Measurements from ENCODE around the gene GDF3.
"Not testable (repeated sequence)": the region's sequence is repeated elsewhere in the genome, so short reads cannot be mapped to it uniquely, and the experiment has no call there.

GDF3 gene

DNA sequence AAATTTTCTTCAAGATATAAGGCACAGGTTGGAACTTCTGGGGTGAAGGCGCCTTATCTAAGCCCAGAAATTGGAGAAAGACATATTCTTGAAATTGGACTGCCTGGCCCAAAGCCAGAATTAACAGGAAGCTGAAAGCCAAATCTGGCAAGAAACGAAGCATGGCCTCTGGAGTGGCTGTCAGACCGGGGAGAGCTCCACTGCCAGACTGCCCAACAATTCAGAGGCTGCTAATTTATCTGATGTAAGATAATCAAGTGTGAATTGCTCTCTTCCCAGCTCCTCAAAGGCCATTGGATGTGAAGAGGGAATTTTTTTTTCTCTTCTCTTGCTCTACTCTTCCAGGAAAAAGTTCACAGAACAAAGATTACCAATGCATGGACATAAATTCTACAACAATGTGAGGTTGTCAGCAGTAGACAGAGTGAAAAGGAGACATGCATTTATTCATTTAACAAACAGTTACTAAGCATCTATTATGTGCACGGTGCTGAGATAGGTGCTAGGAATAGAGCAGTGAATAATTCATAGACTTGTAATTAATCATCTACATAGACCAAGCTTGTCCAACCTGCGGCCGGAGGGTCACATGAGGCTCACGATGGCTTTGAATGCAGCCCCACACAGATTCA is at the start of gene GDF3:
TSS of gene GDF3 (minus strand) at position 210 of the 632 bp plus-strand sequence. CDS start at position 163, 47 bp downstream.
- peak in 1 of 2 donors; percentile 27 for DNase-seq
- H3K4me3 ChIP-seq = no peak within 1 kb of the TSS
- intact Hi-C loops (cut with DNase I; ENCODE audit: low total_unique reads) = no loop called here

DNA sequence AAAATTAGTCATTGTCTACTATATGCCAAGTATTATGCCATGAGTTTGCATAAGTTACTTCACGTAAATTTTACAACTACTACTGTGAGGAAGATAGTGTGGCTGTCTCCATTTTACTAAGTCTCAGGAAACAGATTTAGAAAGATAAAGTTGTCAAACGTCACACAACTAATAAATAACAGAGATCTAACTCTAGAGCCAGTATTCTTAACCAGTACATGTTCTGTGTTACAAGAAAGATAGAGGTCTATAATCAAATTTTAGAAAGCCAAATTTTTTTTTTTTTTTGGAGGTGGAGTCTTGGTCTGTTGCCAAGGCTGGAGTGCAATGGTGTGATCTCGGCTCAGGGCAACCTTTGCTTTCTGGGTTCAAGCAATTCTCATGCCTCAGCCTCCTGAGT is 37.4 kb upstream of the GDF3 start:
- no peaks in the 10 kb centered on the region for H3K27me3 ChIP-seq
- TF ChIP-seq, protein P1, sequence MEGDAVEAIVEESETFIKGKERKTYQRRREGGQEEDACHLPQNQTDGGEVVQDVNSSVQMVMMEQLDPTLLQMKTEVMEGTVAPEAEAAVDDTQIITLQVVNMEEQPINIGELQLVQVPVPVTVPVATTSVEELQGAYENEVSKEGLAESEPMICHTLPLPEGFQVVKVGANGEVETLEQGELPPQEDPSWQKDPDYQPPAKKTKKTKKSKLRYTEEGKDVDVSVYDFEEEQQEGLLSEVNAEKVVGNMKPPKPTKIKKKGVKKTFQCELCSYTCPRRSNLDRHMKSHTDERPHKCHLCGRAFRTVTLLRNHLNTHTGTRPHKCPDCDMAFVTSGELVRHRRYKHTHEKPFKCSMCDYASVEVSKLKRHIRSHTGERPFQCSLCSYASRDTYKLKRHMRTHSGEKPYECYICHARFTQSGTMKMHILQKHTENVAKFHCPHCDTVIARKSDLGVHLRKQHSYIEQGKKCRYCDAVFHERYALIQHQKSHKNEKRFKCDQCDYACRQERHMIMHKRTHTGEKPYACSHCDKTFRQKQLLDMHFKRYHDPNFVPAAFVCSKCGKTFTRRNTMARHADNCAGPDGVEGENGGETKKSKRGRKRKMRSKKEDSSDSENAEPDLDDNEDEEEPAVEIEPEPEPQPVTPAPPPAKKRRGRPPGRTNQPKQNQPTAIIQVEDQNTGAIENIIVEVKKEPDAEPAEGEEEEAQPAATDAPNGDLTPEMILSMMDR (IDR thresholded peaks at IDR 0.05) = no peak
- no peak for DNase-seq
- intact Hi-C loops (cut with DNase I; ENCODE audit: low total_unique reads) = no loop called here
- H3K36me3 ChIP-seq = no peaks in the 10 kb centered on the region
- H3K4me1 ChIP-seq = no peaks in the 10 kb centered on the region
- H3K9me3 ChIP-seq = no peaks in the 10 kb centered on the region
- H3K27ac ChIP-seq = no peak overlapping the region
- no peak overlapping the region for H3K4me3 ChIP-seq

More for the DNA sequence above, at the start of gene GDF3:
- H3K27ac ChIP-seq = no peak within 1 kb of the TSS
- peaks cover 0 to 6% (median 2%) of the 10 kb centered on the region in 4 donors for H3K4me1 ChIP-seq
- H3K36me3 ChIP-seq = no peaks in the 10 kb centered on the region
- H3K9me3 ChIP-seq = no peaks in the 10 kb centered on the region
- no peaks in the 10 kb centered on the region for H3K27me3 ChIP-seq
- TF ChIP-seq, protein P1 (IDR thresholded peaks at IDR 0.05) = no peak

DNA sequence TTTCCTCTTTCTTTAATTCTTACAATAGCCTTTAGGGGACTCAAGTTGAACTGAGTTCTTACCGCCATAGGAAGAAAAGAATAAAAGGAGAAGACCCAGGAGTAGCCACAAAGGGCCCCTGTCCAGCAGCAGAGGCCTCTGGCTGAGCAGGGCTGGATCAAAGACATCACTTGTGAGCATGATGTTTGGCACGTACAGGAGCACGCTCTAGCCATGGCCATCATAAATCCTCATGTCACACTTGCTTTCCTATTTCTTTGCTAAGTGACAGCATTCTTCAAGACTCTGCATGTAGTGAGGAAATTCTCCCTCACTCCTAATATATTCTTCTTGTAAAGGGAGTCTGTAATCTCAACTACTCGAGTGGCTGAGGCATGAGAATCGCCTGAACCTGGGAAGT is 35.9 kb upstream of the GDF3 start:
- intact Hi-C loops (cut with DNase I; ENCODE audit: low total_unique reads) = no loop called here
- Histone ChIP-seq H3K4me3 (no peak overlapping the region), H3K27me3 (no peaks in the 10 kb centered on the region), H3K36me3 (no peaks in the 10 kb centered on the region), H3K4me1 (no peaks in the 10 kb centered on the region), H3K9me3 (no peaks in the 10 kb centered on the region), H3K27ac (no peak overlapping the region)
- no peak for DNase-seq
- TF ChIP-seq, protein P1 (IDR thresholded peaks at IDR 0.05) = no peak

DNA sequence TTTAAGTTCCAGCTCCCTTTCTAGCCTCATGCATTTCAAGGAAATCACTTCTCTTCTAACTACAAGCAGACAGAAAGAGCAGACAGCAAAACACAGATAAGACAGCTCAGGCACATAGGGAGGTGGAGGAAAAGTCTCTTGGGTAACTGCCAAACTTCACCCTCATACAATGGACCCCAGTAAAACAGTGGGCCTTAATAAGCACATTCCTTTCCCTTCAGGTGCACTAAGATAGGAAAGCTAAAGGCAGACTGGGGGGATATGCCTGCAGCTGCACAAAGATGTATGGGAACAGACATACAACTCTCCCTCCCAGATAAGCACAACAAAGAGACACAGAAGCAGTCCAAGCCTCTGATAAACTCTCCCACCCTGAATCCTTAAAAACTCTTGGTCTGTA is 35.4 kb upstream of the GDF3 start:
- intact Hi-C loops (cut with DNase I; ENCODE audit: low total_unique reads) = not testable (repeated sequence)

DNA sequence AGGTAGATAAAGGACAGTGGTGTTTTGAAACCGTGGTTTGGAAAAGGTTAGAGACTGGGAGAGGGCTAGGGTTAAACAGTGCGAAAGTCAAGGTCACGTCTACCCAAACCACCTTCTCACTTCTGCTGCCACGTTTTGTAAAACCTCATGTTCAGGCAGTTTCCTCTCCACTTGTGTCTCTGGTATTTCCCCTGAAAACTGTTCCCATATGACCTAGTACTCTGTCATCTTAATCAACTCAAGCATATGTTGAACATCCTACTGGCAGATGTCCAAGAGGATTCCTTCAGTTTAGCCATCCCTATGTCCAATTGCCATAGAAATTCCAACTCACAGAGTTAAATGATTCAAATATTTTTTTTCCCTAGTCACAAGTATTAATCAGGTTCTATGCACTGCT is 34.2 kb upstream of the GDF3 start:
- no peaks in the 10 kb centered on the region for H3K4me1 ChIP-seq
- no peaks in the 10 kb centered on the region for H3K36me3 ChIP-seq
- no peak overlapping the region for H3K4me3 ChIP-seq
- H3K27ac ChIP-seq = no peak overlapping the region
- no peak for DNase-seq
- TF ChIP-seq, protein P1 (IDR thresholded peaks at IDR 0.05) = no peak
- H3K9me3 ChIP-seq = no peaks in the 10 kb centered on the region
- H3K27me3 ChIP-seq = no peaks in the 10 kb centered on the region
- intact Hi-C loops (cut with DNase I; ENCODE audit: low total_unique reads) = no loop called here

More for the DNA sequence above, 35.4 kb upstream of the GDF3 start:
- not testable (repeated sequence) for H3K9me3 ChIP-seq, H3K4me1 ChIP-seq, H3K27me3 ChIP-seq, H3K27ac ChIP-seq, DNase-seq, H3K36me3 ChIP-seq, H3K4me3 ChIP-seq

DNA sequence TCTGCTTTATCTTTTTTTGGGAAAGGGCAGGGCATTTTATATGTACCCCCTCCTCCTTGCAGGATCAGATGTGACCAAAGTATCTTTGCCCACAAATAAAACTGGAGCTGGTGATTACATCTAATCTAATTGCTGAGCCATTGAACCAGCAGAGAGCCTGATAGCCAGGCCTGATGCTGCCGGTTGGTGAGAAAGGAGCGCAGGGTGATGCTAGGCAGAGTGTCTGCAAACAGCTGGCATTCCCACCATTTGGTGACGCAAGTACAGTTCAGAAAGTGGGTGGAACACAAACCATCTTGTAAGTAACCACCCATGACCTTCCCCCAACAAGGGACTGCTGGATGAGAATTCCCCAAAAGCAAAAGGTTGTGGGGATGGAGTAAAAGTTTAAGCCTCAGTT is 28.4 kb upstream of the GDF3 start:
- no peak overlapping the region for H3K4me3 ChIP-seq
- H3K27me3 ChIP-seq = peaks cover 0 to 13% of the 10 kb centered on the region in 2 donors
- no peaks in the 10 kb centered on the region for H3K36me3 ChIP-seq
- TF ChIP-seq, protein P1 (IDR thresholded peaks at IDR 0.05) = no peak
- H3K4me1 ChIP-seq = no peaks in the 10 kb centered on the region
- intact Hi-C loops (cut with DNase I; ENCODE audit: low total_unique reads) = no loop called here
- no peak overlapping the region for H3K27ac ChIP-seq
- H3K9me3 ChIP-seq = no peaks in the 10 kb centered on the region
- no peak for DNase-seq
